Fibroblast of the aortic adventitia (primary cell): ENCODE data around the gene CD19. TPM values are rescaled to one million over a fixed set of nuclear protein-coding genes. Genes with fewer than 3 reads are reported as not detected.
A peak's percentile ranks its signal among the peaks of the same experiment; 100 is the strongest.

Source experiments
- DNase-seq: peaks from one replicate; pipeline ENCODE4 v3.0.0-alpha.2; 2010; ENCODE audit warnings: low read depth
- H3K4me3 ChIP-seq: 2 replicates; pipeline ENCODE4 v1.5.1; 2011; ENCODE audit warnings: low read depth, mild to moderate bottlenecking, control low read depth, low read length, moderate library complexity
- total RNA-seq: library from RNA; depleted of rRNA; stranded (reverse); fragments of >200 nt; gene quantifications from 2 replicates; pipeline ENCODE4 v1.2.3, GENCODE V29; 2012; ENCODE audit warnings: low replicate concordance
- TF ChIP-seq, protein P1 (sequence below): IDR thresholded peaks from 2 replicates; pipeline ENCODE4 v1.5.1; 2011; ENCODE audit warnings: mild to moderate bottlenecking, low read length, control low read depth, inconsistent platforms; ENCODE audit not compliant: insufficient read depth

The CD19 gene
- total RNA-seq, 1 donor: not detected

DNA sequence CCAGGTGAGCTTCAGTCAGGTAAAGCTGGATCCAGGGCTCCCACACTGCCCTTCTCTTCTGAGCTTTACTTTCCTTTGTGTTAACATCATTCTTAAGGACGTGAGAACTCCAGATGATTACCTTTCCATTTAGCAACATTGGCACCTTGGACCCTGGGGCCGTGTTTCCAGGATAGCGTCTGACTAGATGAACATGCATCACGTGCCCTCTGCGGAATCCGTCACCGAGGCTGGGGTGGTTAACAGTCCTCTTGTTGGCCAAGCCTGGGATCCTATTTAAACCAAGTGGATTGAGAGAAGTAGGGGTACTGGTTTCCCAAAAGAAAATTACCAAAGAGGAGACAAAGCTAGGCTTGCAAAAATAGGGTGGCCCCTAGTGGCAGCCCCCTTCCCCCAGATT is 49.2 kb downstream of the CD19 start:
- no peak for DNase-seq
- H3K4me3 ChIP-seq: no peak overlapping the region
- TF ChIP-seq, protein P1, sequence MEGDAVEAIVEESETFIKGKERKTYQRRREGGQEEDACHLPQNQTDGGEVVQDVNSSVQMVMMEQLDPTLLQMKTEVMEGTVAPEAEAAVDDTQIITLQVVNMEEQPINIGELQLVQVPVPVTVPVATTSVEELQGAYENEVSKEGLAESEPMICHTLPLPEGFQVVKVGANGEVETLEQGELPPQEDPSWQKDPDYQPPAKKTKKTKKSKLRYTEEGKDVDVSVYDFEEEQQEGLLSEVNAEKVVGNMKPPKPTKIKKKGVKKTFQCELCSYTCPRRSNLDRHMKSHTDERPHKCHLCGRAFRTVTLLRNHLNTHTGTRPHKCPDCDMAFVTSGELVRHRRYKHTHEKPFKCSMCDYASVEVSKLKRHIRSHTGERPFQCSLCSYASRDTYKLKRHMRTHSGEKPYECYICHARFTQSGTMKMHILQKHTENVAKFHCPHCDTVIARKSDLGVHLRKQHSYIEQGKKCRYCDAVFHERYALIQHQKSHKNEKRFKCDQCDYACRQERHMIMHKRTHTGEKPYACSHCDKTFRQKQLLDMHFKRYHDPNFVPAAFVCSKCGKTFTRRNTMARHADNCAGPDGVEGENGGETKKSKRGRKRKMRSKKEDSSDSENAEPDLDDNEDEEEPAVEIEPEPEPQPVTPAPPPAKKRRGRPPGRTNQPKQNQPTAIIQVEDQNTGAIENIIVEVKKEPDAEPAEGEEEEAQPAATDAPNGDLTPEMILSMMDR: no peak

DNA sequence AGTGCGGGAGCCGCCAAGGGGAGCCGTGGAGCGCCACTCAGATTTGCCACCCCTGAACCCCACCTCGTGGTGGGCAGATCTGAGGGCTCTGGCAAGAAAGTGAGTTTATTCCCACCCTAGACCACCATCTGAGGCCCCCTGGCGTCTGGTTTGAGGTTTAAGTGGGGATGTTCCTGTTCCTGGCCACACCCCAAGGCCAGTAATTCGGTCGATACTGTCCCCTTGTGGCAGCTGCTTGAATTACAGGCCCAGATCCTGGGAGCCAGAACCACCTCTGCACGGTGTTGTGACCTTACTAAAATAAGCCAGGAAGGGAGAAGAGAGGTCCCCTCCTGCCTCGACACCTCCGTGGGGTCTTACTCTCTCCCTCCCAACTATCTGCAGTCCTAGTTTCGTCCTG is 49.7 kb downstream of the CD19 start:
- TF ChIP-seq, protein P1: peak; percentile 78
- DNase-seq: no peak
- no peak overlapping the region for H3K4me3 ChIP-seq

DNA sequence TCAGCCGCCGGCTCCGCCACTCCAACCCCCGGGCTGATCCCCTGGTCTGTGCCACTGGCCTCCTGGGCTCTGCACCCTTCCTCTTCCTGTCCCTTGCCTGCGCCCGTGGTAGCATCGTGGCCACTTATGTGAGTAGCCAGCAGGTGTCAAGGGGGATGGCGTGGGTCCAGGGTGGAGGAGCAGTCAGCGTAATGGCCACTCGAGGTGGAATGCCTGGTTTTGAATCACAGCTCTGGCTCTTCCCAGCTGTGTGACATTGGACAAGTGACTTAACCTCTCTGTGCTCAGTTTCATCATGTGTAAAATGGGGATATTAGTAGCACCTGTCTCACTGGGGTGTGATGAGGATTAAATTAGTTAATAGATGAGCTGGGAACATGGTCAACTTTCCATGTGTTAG is 50.6 kb downstream of the CD19 start:
- DNase-seq: no peak
- no peak overlapping the region for H3K4me3 ChIP-seq
- TF ChIP-seq, protein P1: no peak

DNA sequence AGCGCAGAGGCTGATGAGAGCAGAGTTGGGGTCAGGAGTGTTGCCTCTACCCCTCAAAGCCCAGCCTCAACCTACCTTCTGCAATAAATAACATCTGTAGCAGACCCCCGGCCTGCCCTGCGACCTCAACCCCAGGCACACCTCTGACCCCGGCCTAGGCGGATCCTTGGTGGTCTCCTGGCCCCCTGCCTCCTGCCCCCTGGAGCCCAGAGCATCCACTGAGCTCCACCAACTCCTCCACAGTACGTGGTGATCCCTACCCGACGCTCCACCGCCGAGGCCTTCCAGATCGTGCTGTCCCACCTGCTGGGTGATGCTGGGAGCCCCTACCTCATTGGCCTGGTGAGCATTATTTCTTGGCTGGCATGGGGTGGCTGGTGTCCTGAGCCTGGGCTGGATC is 51.2 kb downstream of the CD19 start:
- TF ChIP-seq, protein P1: no peak
- no peak for DNase-seq
- no peak overlapping the region for H3K4me3 ChIP-seq

DNA sequence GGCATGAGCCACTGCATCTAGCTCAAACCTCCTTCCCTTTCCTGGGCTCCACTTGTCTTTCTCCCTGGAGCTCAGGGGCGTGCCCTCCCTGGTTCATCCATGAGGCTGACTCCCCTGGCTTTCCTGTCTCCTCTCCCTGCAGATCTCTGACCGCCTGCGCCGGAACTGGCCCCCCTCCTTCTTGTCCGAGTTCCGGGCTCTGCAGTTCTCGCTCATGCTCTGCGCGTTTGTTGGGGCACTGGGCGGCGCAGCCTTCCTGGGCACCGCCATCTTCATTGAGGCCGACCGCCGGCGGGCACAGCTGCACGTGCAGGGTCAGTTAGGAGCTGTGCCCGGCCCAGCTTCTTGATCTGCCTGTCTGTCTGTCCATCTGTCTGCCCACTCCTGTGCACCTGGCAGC is 51.9 kb downstream of the CD19 start:
- H3K4me3 ChIP-seq: no peak overlapping the region
- TF ChIP-seq, protein P1: no peak
- no peak for DNase-seq

DNA sequence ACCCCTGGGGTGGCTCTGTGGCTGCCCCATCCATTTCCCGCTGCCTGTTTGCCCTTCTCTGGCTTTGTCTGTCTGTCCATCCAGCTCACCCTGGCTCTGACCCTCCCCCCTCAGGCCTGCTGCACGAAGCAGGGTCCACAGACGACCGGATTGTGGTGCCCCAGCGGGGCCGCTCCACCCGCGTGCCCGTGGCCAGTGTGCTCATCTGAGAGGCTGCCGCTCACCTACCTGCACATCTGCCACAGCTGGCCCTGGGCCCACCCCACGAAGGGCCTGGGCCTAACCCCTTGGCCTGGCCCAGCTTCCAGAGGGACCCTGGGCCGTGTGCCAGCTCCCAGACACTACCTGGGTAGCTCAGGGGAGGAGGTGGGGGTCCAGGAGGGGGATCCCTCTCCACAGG is 52.3 kb downstream of the CD19 start:
- no peak overlapping the region for H3K4me3 ChIP-seq
- TF ChIP-seq, protein P1: no peak
- no peak for DNase-seq

DNA sequence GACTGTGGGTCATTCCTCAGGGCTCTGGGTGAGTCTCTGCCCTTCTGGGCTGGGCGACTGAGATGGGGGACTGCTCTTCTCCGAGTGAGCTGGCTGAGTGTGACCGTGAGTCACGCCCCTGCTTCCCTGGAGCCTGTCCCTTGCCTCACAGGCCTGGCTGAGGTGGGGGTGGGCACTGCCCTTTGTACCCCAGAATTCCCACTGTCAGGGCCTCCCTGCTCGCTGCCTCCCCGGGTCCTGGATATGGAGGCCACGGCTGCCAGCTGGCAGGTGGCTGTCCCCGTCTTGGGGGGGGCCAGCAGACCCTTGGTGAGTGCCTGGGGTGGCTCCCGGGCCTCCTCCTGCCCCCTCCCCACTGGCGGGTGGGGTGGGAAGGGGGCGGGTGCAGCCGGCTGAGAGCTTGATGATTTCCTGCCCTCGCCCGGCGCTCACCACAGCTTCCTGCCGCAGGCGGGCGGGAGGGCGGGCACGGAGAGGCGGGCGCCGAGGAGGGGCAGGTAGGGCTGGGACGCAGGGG is 52.9 kb downstream of the CD19 start, which contains the start of gene LAT:
Gene LAT, plus strand, starts transcription at position 434 of the 517 bp plus-strand sequence. CDS start 366 bp downstream, outside the sequence.
- DNase-seq: no peak
- TF ChIP-seq, protein P1: no peak
- no peak within 1 kb of the TSS for H3K4me3 ChIP-seq
